HUDEP-2 (cell line): ENCODE results near the gene HINT3.
"Not testable (repeated sequence)": the region's sequence is repeated elsewhere in the genome, so short reads cannot be mapped to it uniquely, and the experiment has no call there.

Source experiments
- DNase-seq, 76 experiments: peaks; one replicate each; lab custom pipeline; 2025; ENCODE audit not compliant: unreplicated experiment in 76 of 76; lab: John Stamatoyannopoulos, UW

HINT3 gene

DNA sequence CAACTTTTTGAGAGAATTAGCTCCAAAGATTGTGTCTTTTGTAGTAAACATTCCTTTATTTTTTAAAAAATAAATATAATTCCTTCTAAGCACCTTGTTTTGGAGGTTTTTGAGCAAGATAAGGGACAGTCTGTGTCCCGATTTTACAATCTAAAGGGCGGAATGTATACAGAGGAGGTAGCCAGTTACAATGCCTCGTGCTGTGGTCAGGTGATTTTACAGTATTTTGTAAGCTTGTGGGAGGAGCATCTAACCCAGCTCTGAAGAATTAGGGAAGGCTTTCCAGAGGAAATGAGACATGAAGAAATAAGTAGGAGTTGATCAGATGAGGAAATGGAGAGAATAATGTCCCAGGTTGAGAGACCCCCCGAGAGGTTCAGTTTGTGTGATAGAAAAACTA is 1.3 kb downstream of the HINT3 start:
- DNase-seq = peak in 27 of 76 experiments; percentile 15 to 65 (median 38)

GRCh38 chr6:125959041-125959440 is 2.5 kb downstream of the HINT3 start:
- no peak for DNase-seq

- DNase-seq = no peak
These were observed 4.5 kb downstream of the HINT3 start for GRCh38 chr6:125961117-125961516.

GRCh38 chr6:125962900-125963497 is 6.4 kb downstream of the HINT3 start:
- DNase-seq = peak in 4 of 76 experiments; percentile 17 to 33 (median 22)

DNA sequence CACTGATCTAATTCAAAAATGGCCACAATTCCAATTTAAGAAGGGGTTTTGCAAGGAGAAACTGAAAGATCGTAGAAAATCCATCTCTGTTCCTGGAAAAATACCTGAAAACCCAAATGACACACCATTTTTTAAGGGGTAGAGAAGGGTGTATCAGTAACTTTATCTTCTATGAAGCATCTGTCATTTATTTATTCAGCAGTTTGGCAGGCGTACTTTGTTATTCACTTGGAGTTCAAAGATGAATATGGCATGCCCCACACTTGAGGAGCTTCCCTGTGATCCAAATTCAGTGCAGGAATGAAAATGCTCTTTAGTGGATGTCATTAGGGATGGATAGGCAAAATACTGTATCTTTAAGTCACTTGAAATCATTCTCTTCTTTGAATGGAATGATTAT is 7.2 kb downstream of the HINT3 start:
- peak in 1 of 76 experiments; percentile 16 for DNase-seq

DNA sequence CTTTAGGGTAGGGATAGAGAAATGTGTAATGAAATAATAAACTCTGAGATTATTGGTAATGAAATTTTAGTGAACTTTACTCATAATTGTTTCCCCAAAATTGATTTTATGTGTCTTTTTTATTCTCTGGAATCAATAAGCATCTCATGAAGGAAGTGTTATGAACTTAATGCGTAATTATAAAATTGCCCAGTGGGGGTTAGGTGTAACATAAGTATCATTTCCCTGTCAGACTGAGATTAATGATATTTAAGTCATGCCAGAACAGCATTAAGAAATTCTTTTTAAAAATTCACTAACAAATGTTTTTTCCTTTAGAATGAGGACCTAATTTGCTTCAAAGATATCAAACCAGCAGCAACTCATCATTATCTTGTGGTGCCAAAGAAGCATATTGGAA is 10.0 kb downstream of the HINT3 start:
- DNase-seq = no peak

- no peak for DNase-seq
These were observed 11.9 kb downstream of the HINT3 start for GRCh38 chr6:125968493-125968892.

DNA sequence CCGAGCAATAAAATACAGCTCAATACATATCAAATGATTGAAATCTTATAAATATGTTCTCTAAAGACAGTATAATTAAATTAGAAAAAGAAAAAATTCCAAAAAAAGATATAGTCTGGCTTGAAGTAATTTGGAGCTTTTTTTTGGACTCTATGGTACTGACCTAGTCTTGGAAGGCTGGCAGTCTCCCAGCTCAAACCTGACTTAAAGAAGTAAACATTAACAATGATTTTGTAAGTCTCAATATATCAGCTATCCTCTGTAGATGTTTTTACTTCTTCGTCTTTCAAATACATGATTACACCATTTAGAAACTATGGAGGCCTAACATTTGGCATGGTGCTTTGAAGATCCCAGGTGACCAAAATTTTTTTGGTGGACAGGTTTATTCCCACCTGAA is 14.2 kb downstream of the HINT3 start:
- no peak for DNase-seq

GRCh38 chr6:125972478-125972877 is 15.9 kb downstream of the HINT3 start:
- DNase-seq = not testable (repeated sequence)

GRCh38 chr6:125974214-125974866 is 17.8 kb downstream of the HINT3 start:
- DNase-seq = peak in 30 of 76 experiments; percentile 17 to 67 (median 46)

DNA sequence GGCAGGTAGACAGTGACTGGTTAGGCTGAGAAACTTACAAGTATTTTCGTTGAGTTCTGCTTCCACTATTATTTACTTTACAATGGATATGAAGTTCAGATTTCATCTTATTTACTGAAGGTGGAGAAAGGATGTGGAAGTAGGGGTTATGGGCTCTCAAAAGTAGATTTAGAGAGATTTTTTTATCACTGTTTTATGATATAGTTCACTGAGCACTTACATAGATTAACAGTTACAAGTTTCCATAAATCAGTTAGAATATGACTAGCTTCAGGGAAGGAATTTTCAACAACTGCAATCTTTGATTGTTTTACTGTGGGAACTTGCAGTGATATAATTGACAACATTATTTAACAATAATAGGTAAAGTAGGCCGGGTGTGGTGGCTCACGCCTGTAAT is 22.5 kb downstream of the HINT3 start:
- no peak for DNase-seq

GRCh38 chr6:125981571-125982185 is 25.1 kb downstream of the HINT3 start:
- DNase-seq = no peak

- DNase-seq = no peak
These were observed 26.8 kb downstream of the HINT3 start for GRCh38 chr6:125983246-125983945.

DNA sequence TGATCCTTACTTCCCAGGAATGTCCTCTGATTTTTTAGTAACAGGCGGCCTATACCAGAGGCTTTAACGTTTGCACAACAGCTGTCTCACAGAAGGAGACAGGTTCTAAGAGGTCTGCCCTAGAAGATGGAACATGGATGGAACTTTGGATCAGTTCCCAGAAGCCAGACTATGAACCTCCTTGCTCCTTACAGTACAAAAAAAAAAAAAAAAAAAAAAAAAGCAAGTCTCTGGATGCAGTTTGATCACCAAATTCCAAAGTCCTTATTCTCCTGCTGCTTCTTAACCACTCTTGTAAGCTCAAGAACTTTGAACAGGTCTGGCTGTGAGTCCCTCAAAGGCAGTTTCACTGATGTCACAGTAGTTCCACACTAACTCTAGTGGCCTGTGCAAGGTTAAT is 27.7 kb downstream of the HINT3 start:
- no peak for DNase-seq

- DNase-seq = no peak
These were observed 29.0 kb downstream of the HINT3 start for GRCh38 chr6:125985522-125985921.

- DNase-seq = no peak
These were observed 29.4 kb downstream of the HINT3 start for GRCh38 chr6:125985979-125986300.

DNA sequence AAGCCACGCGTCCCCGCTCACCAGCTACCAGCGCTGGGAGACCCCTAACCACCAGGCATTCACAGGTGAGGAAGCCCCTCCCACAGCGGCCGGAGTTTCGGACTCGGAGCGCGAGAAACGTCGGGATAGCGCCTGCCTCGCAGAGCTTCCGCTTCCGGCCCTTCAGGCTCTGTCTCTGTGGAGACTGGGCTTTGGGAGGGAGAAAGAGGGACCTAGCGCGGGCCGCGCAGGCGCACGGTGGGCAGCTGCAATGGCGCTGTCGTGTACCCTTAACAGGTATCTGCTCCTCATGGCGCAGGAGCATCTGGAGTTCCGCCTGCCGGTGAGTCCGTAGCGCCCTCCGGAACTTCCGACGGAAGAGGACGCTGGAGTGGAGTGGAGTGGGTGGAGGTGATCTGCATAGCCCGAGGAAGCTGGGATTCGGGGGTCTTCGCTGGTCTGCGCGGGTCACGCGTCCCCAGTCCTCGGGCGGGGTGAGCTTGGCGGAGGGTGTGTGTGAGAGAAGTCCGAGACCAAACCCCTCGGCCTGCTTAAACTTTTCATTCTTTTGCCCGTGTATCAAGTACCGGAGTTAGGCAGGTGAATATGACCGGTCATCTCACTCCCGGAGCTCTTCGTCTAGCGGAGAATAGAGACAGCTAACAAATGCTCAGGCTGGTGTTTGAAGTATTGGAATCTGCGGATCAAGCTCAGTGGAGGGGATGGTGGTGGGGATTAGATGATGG is 29.9 kb downstream of the HINT3 start, which contains the start of gene TRMT11:
TRMT11 (plus strand) TSS at position 240 of the 725 bp plus-strand sequence; CDS start at position 251, 11 bp downstream.
- DNase-seq = peak in 75 of 76 experiments; percentile 51 to 94 (median 84)

DNA sequence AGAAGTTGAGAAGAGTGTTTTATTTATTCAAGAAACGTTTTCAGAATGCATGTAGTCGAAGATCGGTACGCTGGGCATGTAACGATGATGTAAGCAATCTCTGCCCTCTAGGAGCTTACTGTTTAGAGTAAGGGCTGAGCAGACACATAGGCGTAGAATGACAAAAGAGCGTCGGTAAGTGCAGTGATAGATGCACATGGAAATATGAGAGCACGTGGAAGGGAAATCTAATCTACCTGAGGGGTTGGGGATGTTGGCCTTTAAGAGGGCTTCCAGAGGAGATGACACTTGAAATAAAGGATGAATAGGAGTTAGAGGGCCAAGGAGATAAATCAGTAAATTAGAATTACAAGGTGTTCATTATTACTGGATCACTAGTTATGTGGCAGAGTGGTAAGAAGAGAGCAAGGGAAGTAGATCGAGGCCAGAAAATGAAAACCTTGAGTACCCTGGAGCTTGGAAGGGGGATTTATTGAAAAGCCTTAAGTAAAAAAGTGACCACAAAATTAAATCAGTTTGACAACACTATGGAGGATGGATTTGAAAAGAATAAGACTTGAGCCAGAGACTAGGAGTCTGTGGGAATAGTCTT is 30.6 kb downstream of the HINT3 start:
- DNase-seq = peak in 6 of 76 experiments; percentile 27 to 54 (median 35)

DNA sequence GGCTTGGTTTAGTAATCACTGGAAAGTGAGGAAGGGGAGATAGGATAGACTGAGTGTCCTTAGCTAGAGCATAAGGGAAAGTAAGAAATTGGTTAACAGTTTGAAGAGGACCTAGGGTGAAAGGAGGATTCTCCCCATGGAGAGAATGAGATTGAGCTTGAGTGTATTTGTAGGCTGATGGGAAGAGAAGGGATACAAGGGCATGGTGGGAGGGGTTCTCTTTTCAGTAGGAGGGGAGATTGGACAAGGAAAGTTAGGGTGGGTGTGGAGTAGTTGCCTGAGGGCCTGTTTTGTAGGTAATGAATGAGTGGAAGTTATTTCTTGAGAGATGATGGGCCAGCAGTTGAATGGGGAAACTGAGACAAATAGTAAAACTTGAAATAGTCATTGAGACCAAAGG is 31.7 kb downstream of the HINT3 start:
- DNase-seq = no peak

DNA sequence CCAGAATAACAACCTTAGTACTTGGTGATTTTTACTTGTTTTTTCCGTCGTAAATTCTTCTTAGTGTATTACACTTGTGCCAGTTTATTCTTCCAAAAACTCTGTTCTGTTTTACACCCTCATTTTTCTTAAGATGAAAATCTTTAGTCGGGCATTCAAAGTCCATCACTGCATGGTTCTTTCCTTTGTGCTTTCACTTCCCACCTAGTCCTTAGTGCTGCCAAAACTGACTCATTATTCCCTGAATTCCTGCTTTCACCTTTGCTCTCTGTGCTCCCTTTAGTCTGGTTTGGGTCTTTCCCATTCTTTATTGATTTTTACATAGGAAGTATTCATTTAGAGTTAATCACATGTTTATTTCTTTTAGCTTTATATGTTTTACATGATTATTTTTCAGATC is 33.1 kb downstream of the HINT3 start:
- DNase-seq = no peak
